ENCODE results near the gene RASSF4. TPM values are rescaled to one million over a fixed set of nuclear protein-coding genes. Genes with fewer than 3 reads are reported as not detected.

The RASSF4 gene
- total and polyA plus RNA-seq, 4 donors = 8.2 to 26.9 (median 12.4) TPM

DNA sequence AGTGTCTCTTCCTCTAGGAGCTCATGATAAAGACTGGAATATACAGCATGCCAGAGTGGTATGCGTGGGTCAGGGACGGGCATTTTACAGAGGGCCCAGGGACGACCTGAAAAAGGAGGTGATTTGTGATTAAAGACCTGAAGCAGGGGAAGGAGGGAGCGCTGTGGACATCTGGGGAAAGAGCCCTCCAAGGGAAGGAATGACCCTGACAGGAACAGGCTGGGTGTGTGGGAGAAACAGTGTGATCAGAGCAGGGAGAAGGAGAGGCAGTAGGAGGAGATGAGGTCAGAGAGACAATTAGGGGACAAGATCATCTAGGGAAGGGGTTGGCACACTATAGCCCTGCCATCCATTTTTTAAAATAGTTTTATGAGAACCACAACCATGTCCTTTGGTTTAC is 3.4 kb upstream of the RASSF4 start:
- no peak for DNase-seq (ENCODE audit: low spot score)
- TF ChIP-seq, protein P1, sequence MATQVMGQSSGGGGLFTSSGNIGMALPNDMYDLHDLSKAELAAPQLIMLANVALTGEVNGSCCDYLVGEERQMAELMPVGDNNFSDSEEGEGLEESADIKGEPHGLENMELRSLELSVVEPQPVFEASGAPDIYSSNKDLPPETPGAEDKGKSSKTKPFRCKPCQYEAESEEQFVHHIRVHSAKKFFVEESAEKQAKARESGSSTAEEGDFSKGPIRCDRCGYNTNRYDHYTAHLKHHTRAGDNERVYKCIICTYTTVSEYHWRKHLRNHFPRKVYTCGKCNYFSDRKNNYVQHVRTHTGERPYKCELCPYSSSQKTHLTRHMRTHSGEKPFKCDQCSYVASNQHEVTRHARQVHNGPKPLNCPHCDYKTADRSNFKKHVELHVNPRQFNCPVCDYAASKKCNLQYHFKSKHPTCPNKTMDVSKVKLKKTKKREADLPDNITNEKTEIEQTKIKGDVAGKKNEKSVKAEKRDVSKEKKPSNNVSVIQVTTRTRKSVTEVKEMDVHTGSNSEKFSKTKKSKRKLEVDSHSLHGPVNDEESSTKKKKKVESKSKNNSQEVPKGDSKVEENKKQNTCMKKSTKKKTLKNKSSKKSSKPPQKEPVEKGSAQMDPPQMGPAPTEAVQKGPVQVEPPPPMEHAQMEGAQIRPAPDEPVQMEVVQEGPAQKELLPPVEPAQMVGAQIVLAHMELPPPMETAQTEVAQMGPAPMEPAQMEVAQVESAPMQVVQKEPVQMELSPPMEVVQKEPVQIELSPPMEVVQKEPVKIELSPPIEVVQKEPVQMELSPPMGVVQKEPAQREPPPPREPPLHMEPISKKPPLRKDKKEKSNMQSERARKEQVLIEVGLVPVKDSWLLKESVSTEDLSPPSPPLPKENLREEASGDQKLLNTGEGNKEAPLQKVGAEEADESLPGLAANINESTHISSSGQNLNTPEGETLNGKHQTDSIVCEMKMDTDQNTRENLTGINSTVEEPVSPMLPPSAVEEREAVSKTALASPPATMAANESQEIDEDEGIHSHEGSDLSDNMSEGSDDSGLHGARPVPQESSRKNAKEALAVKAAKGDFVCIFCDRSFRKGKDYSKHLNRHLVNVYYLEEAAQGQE (IDR thresholded peaks at IDR 0.05) = no peak
- TF ChIP-seq JUND (IDR thresholded peaks at IDR 0.05) (no peak), HNF4G (IDR thresholded peaks at IDR 0.05) (no peak), YY1 (IDR thresholded peaks at IDR 0.05) (no peak), EGR1 (IDR thresholded peaks at IDR 0.05; ENCODE audit: low read depth in 2 of 2) (no peak), FOXA1 (IDR thresholded peaks at IDR 0.05) (no peak), TAF1 (conservative IDR thresholded peaks at IDR 0.05) (no peak), HNF4A (conservative IDR thresholded peaks at IDR 0.05) (no peak), RAD21 (IDR thresholded peaks at IDR 0.05) (no peak), NR2F2 (IDR thresholded peaks at IDR 0.05) (no peak), SP1 (IDR thresholded peaks at IDR 0.05) (no peak), GABPA (IDR thresholded peaks at IDR 0.05 in 1 of 2, conservative IDR thresholded peaks at IDR 0.05 in 1 of 2) (no peak)
- TF ChIP-seq, protein P2, sequence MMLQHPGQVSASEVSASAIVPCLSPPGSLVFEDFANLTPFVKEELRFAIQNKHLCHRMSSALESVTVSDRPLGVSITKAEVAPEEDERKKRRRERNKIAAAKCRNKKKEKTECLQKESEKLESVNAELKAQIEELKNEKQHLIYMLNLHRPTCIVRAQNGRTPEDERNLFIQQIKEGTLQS (IDR thresholded peaks at IDR 0.05) = no peak
- TF ChIP-seq, protein P3, sequence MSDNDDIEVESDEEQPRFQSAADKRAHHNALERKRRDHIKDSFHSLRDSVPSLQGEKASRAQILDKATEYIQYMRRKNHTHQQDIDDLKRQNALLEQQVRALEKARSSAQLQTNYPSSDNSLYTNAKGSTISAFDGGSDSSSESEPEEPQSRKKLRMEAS (IDR thresholded peaks at IDR 0.05) = no peak
- TF ChIP-seq, protein P4, sequence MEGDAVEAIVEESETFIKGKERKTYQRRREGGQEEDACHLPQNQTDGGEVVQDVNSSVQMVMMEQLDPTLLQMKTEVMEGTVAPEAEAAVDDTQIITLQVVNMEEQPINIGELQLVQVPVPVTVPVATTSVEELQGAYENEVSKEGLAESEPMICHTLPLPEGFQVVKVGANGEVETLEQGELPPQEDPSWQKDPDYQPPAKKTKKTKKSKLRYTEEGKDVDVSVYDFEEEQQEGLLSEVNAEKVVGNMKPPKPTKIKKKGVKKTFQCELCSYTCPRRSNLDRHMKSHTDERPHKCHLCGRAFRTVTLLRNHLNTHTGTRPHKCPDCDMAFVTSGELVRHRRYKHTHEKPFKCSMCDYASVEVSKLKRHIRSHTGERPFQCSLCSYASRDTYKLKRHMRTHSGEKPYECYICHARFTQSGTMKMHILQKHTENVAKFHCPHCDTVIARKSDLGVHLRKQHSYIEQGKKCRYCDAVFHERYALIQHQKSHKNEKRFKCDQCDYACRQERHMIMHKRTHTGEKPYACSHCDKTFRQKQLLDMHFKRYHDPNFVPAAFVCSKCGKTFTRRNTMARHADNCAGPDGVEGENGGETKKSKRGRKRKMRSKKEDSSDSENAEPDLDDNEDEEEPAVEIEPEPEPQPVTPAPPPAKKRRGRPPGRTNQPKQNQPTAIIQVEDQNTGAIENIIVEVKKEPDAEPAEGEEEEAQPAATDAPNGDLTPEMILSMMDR (IDR thresholded peaks at IDR 0.05; ENCODE audit: low read depth, low read length, missing input control) = no peak

DNA sequence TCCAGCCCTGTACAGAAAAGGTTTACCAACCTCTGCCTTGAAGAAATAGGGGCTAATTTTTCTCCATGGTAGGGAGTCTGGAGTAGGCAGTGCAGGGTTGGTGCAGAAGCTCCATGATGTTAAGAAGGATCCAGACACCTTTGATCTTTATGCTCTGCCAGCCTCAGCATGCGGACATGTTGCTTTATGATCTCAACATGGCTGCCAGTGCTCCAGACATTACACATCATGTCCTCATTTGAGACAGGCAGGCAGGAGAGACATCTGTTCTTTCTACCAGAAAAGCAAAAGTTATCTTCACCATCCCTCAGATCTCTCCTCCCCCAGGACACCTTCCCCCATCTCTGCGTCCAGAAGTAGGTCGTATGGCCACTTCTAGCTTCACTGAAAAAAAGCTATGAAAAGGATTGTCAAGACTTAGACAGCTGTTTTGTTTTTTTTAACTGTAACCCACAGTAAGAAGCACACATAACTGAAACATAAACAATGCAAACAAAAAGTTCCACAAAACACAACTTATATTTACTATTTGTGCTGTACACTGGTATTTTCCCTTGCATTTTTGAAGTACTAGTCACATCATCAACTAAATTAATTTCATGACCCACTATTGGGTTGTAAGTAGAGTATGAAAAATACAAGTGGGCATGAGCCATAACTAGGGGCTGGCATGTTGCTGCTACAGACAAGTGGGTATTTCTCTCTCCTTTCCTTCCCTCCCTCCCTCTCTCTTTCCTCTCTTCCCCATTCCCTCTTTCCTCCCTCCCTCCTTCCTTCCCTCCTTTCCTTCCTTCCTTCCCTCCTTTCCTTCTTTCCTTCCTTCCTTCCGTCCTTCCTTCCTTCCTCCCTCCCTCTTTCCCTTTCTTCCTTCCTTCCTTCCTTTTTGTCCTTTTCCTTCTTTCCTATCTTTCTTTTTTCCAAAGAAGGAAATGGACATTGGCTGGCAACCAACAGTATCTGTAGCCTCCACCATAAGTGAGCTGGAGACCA is 2.6 kb upstream of the RASSF4 start:
- Histone ChIP-seq H3K4me1 (ENCODE audit: control insufficient read depth in 4 of 4, insufficient read depth in 4 of 4, low read length in 3 of 4) (peaks cover 12 to 33% (median 19%) of the 10 kb centered on the region in 4 donors), H3K9ac (ENCODE audit: low read depth in 1 of 2, low read length in 2 of 2) (no peak overlapping the region), H3K9me3 (ENCODE audit: control insufficient read depth in 4 of 4, low read length in 3 of 4) (no peaks in the 10 kb centered on the region), H3K36me3 (ENCODE audit: control insufficient read depth in 4 of 4, insufficient read depth in 3 of 4, low read depth in 1 of 4, low read length in 3 of 4) (peaks cover 0 to 3% (median 0%) of the 10 kb centered on the region in 4 donors), H3K4me3 (ENCODE audit: low read depth in 1 of 3, low read length in 3 of 3) (no peak overlapping the region), H3K27me3 (ENCODE audit: control insufficient read depth in 4 of 4, insufficient read depth in 4 of 4, low read length in 3 of 4) (no peaks in the 10 kb centered on the region), H3K27ac (ENCODE audit: low read depth in 1 of 2, low read length in 2 of 2) (no peak overlapping the region)
- peak; percentile 13 for DNase-seq (ENCODE audit: low spot score)
- WGBS = 95% methylated on average over 4 of the region's 4 CpGs
- TF ChIP-seq RAD21 (IDR thresholded peaks at IDR 0.05) = no peak
- TF ChIP-seq, protein P1 (IDR thresholded peaks at IDR 0.05) = no peak

More for the DNA sequence above, 3.4 kb upstream of the RASSF4 start:
- Histone ChIP-seq H3K4me3 (ENCODE audit: low read depth in 1 of 3, low read length in 3 of 3) (no peak overlapping the region), H3K27me3 (ENCODE audit: control insufficient read depth in 4 of 4, insufficient read depth in 4 of 4, low read length in 3 of 4) (no peaks in the 10 kb centered on the region), H3K36me3 (ENCODE audit: control insufficient read depth in 4 of 4, insufficient read depth in 3 of 4, low read depth in 1 of 4, low read length in 3 of 4) (peaks cover 0 to 3% (median 0%) of the 10 kb centered on the region in 4 donors), H3K9ac (ENCODE audit: low read depth in 1 of 2, low read length in 2 of 2) (no peak overlapping the region), H3K27ac (ENCODE audit: low read depth in 1 of 2, low read length in 2 of 2) (no peak overlapping the region), H3K4me1 (ENCODE audit: control insufficient read depth in 4 of 4, insufficient read depth in 4 of 4, low read length in 3 of 4) (peaks cover 10 to 29% (median 17%) of the 10 kb centered on the region in 4 donors), H3K9me3 (ENCODE audit: control insufficient read depth in 4 of 4, low read length in 3 of 4) (no peaks in the 10 kb centered on the region)
- whole genome bisulfite sequencing = 97% methylated on average over 4 of the region's 4 CpGs
